VCaP (cell line): ENCODE measurements around the gene SEMA3A.

Source experiments
- H3K27ac ChIP-seq: fragments of 450-650 bp; 2 replicates; pipeline ENCODE4 v1.5.1; 2017
- TF ChIP-seq, protein P1 (sequence below): fragments of 450-650 bp; conservative IDR thresholded peaks from 2 replicates; pipeline ENCODE4 v1.5.1; 2017; ENCODE audit warnings: mild to moderate bottlenecking, moderate library complexity

The SEMA3A gene

DNA sequence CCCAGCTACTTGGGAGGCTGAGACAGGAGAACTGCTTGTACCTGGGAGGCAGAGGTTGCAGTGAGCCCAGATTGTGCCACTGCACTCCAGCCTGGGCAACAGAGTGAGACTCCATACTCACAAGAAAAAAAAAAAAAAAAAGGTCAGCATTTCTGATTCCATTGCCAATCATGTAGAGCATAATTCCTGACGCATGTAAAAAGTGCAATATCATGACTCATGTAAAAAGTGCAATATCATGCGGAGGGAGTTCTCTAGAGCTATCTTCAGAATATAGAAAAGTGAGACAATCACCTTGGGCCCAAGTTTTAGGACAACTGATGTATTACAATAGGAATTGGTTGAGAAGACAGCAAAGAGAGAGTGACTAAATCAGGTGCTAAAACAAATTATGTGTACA is 85.8 kb downstream of the SEMA3A start:
- TF ChIP-seq, protein P1, sequence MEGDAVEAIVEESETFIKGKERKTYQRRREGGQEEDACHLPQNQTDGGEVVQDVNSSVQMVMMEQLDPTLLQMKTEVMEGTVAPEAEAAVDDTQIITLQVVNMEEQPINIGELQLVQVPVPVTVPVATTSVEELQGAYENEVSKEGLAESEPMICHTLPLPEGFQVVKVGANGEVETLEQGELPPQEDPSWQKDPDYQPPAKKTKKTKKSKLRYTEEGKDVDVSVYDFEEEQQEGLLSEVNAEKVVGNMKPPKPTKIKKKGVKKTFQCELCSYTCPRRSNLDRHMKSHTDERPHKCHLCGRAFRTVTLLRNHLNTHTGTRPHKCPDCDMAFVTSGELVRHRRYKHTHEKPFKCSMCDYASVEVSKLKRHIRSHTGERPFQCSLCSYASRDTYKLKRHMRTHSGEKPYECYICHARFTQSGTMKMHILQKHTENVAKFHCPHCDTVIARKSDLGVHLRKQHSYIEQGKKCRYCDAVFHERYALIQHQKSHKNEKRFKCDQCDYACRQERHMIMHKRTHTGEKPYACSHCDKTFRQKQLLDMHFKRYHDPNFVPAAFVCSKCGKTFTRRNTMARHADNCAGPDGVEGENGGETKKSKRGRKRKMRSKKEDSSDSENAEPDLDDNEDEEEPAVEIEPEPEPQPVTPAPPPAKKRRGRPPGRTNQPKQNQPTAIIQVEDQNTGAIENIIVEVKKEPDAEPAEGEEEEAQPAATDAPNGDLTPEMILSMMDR: no peak
- H3K27ac ChIP-seq: no peak overlapping the region

DNA sequence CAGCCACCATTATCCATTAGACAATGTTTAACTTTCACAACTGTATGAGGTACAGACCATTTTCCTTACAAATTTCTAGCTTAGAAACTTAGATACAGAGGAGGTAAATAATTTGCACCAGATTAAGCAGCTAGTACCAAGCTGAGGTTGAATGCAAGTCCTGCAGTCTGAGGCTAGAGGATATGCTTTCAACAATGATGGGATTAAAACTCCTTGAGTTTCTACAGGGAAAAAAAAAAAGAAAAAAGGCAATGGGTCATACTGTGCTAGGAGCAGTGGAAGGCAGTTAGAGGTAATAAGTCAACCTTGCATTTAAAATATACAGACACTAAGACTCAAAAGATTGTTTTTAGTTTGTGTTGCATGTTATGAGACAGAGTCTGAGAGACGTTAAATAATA is 86.5 kb downstream of the SEMA3A start:
- TF ChIP-seq, protein P1: no peak
- no peak overlapping the region for H3K27ac ChIP-seq

DNA sequence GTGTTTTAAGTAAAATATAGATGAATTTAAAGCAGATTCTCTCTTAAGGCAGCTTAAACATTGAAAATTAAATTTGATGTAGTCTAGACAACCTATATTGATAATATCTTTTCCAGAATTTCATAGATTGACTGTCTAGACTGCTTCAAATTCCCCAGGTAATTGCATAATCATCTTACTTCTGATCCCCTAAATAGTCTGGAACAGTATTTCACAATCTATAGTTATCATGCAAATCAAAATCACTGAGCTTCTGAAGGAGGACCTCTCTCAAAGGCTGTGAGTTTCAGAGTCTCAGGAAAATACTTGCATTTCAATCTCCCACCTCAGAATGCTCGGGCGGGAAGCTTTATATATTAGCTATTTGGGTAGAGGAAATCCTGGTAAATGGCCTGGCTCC is 87.3 kb downstream of the SEMA3A start:
- H3K27ac ChIP-seq: no peak overlapping the region
- TF ChIP-seq, protein P1: no peak

DNA sequence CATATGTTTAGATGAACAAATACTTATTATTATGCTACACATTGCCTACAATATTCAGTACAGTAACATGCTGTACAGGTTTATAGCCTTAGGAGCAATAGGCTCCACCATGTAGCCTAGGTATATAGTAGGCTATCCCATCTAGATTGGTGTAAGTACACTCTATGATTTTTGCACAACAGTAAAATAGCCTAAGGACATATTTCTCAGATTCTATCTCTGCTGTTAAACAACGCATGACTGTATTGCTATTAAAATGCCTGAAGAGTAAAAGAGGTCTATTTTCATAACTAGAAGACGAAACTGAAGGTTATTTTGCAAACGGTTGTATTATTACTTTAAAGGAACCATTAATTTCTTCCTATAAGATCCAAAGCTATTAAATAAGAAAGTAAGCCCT is 88.3 kb downstream of the SEMA3A start:
- no peak overlapping the region for H3K27ac ChIP-seq
- TF ChIP-seq, protein P1: no peak

DNA sequence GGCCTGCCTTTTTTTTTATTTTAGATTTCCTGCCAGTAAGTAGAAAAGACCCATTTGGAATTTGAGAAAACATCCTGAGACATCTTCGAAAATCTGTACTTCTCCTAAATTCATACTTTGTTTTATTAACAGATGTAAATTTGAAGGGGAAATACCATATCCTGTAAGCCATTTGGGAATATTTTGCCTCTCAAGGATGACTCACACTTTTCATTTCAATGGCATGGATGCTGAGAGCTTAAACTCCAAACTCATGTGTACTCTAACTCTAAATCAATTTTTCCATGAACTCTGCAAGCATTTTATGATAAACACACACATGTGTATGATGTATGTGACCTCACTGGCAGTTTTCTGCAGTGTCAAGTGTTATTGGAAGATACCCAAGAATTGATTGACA is 89.0 kb downstream of the SEMA3A start:
- H3K27ac ChIP-seq: no peak overlapping the region
- TF ChIP-seq, protein P1: no peak

DNA sequence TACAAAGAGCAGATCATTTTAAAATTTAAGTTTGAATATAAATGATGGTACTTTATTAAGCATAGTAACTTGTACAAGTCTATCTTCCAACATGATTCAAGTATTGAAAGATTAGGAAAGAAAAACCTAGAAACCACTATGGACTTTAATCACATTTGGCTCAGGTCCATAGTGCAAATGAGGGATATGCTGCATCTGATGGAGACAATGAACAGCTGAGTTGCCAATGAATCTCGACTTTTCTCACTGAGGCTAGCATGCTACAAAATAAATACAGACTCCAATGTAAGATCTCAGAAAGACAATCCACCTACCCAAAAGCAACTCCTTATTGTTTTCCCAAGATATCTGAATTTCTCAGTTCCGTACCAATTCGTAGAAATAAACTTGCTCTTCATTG is 89.8 kb downstream of the SEMA3A start:
- TF ChIP-seq, protein P1: no peak
- H3K27ac ChIP-seq: no peak overlapping the region

DNA sequence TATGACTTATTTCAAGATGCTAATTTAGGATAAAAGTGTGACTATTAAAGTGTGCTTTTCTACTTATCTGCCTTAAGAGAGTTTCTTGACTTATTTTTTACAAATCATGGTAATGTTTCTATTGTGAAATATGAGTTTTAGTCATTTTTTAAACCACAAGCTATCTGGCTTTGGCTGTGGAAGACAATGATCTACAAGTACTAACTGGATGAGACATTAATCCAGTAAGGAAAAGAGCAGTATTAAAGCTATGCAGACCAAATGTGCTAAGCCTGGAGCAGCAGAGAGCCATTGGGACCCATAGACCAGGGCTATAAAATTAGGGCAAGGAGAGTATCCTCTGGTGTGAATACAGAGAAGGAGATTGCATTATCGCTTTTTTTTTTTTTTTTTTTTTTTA is 92.4 kb downstream of the SEMA3A start:
- H3K27ac ChIP-seq: no peak overlapping the region
- TF ChIP-seq, protein P1: no peak

DNA sequence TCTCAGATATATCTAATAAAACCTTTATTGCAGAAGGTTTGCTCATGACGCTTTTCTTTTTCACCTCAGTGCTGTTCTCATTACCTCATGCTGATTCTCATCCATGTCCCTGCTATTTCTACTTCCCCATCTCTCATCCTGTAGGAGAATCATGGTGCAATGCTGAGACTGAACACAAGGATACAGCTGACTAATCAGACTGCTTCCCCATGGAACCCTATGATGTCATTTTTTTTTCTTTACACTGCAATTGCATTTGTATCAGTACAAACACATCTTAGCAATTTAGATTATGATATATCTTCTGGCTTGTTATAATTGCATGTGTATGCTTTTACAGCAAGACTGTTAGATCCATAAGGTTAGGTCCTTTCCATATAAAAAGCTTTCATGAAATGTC is 93.7 kb downstream of the SEMA3A start:
- TF ChIP-seq, protein P1: no peak
- H3K27ac ChIP-seq: no peak overlapping the region
